ENCODE measurements around the gene CDC42BPG. TPM values are rescaled to one million over a fixed set of nuclear protein-coding genes. Genes with fewer than 3 reads are reported as not detected.

The CDC42BPG gene
- total RNA-seq, 1 experiment from 2014 or later = 30.1 TPM

DNA sequence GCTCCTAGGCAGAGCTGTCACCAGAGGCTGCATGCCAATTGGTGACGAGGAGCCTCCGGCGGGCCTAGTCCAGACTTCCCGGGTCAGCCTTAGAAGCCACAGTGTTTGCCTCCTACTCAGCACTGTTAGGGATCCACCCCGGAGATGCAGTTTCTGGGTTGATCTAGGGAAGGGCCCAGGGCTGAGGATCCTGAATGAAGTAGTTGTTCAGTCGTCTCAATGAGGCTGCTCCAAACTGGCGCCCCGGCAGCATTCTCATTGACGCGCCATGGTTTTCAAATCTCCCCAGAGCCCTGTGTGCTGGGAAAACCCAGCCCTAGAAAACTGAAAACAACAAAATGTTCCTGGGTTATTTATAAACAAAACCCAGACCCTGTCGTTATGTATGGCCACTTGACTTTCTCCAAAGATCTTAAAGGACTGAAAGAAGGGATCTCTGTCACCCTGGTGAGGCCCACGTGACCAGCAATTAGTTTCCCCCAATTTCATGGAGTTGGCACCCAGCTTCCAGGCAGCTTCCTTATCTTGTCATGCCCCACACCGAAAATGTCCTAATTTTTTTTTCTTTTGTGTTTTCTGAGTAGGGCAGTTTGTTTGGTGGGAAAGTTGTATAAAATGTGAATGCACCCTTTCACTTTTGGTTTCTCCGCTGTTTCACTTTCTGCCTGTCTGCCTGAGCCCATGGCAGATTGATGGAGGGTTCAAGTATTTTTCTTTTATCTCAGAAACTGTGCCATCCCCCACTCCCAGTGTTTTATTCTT, 36.0 kb upstream of the CDC42BPG start:
- Histone ChIP-seq H3K36me3 (ENCODE audit: control insufficient read depth in 1 of 2, insufficient read depth in 2 of 2, low read length in 2 of 2) (peaks cover 0 to 10% of the 10 kb centered on the region in 2 experiments; a peak in 1 of 4 replicates), H3K79me2 (ENCODE audit: insufficient read depth, low read length) (peaks cover 33% of the 10 kb centered on the region), H3K27ac (ENCODE audit: low read depth, low read length) (no peak overlapping the region), H3K9ac (ENCODE audit: low read length) (no peak overlapping the region), H3K9me3 (ENCODE audit: control insufficient read depth in 1 of 2, insufficient read depth in 1 of 2, low read depth in 1 of 2, low read length in 2 of 2) (no peaks in the 10 kb centered on the region), H3K4me2 (ENCODE audit: low read length) (no peak overlapping the region), H3K27me3 (ENCODE audit: insufficient read depth, low read length) (no peaks in the 10 kb centered on the region), H2AFZ (ENCODE audit: low read depth, low read length, poor library complexity, severe bottlenecking) (no peak overlapping the region), H3K9me2 (ENCODE audit: insufficient read depth) (no peaks in the 10 kb centered on the region), H3K4me3 (replicated peaks in 1 of 2; ENCODE audit: low read depth in 1 of 2, low read length in 2 of 2) (no peak overlapping the region), H4K20me1 (ENCODE audit: insufficient read depth) (no peaks in the 10 kb centered on the region), H3K4me1 (ENCODE audit: control insufficient read depth in 1 of 2, insufficient read depth in 2 of 2, low read length in 2 of 2) (peaks cover 22 to 32% of the 10 kb centered on the region in 2 experiments)
- ChIA-PET POLR2A (interaction anchor here (5.5 kb wide), 1 partner anchor 34 kb away, joined by 36 read pairs; the partner anchor contains the start of gene CDC42BPG), RAD21 (ENCODE audit: low non-redundant PET in 1 of 2, low total read pairs in 2 of 2, uncharacterized antibody in 2 of 2, unreplicated experiment in 2 of 2) (no interaction called here), CTCF (interaction anchor here (0.7 kb wide), 1 partner anchor 18 kb away, joined by 3 read pairs; no protein-coding TSS in a partner anchor)
- ATAC-seq (no peak), DNase-seq (ENCODE audit: low read depth, low spot score) (no peak)
- TF ChIP-seq POLR2AphosphoS5 (IDR thresholded peaks at IDR 0.05; ENCODE audit: low read depth, low read length) (no peak), EZH2phosphoT487 (IDR thresholded peaks at IDR 0.05; ENCODE audit: borderline replicate concordance) (no peak), ZNF274 (IDR thresholded peaks at IDR 0.05; ENCODE audit: low read depth, low read length) (no peak), SP1 (IDR thresholded peaks at IDR 0.05; ENCODE audit: low read depth) (no peak), ZFX (IDR thresholded peaks at IDR 0.05) (no peak), YY1 (IDR thresholded peaks at IDR 0.05; ENCODE audit: extremely low read depth, insufficient replicate concordance, low read depth, low read length) (no peak), ELF1 (IDR thresholded peaks at IDR 0.05; ENCODE audit: borderline replicate concordance, low read depth) (no peak), POLR2A (IDR thresholded peaks at IDR 0.05; ENCODE audit: borderline replicate concordance, extremely low read depth, insufficient read depth, insufficient read length) (no peak)
- TF ChIP-seq, protein P1, sequence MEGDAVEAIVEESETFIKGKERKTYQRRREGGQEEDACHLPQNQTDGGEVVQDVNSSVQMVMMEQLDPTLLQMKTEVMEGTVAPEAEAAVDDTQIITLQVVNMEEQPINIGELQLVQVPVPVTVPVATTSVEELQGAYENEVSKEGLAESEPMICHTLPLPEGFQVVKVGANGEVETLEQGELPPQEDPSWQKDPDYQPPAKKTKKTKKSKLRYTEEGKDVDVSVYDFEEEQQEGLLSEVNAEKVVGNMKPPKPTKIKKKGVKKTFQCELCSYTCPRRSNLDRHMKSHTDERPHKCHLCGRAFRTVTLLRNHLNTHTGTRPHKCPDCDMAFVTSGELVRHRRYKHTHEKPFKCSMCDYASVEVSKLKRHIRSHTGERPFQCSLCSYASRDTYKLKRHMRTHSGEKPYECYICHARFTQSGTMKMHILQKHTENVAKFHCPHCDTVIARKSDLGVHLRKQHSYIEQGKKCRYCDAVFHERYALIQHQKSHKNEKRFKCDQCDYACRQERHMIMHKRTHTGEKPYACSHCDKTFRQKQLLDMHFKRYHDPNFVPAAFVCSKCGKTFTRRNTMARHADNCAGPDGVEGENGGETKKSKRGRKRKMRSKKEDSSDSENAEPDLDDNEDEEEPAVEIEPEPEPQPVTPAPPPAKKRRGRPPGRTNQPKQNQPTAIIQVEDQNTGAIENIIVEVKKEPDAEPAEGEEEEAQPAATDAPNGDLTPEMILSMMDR (IDR thresholded peaks at IDR 0.05 in 2 of 3, conservative IDR thresholded peaks at IDR 0.05 in 1 of 3; ENCODE audit: borderline replicate concordance in 1 of 3, insufficient read depth in 1 of 3, low read depth in 2 of 3, low read length in 2 of 3) = no peak
- TF ChIP-seq, protein P2, sequence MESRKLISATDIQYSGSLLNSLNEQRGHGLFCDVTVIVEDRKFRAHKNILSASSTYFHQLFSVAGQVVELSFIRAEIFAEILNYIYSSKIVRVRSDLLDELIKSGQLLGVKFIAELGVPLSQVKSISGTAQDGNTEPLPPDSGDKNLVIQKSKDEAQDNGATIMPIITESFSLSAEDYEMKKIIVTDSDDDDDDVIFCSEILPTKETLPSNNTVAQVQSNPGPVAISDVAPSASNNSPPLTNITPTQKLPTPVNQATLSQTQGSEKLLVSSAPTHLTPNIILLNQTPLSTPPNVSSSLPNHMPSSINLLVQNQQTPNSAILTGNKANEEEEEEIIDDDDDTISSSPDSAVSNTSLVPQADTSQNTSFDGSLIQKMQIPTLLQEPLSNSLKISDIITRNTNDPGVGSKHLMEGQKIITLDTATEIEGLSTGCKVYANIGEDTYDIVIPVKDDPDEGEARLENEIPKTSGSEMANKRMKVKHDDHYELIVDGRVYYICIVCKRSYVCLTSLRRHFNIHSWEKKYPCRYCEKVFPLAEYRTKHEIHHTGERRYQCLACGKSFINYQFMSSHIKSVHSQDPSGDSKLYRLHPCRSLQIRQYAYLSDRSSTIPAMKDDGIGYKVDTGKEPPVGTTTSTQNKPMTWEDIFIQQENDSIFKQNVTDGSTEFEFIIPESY (IDR thresholded peaks at IDR 0.05; ENCODE audit: extremely low read depth, insufficient replicate concordance, low read length) = no peak
- TF ChIP-seq, protein P3, sequence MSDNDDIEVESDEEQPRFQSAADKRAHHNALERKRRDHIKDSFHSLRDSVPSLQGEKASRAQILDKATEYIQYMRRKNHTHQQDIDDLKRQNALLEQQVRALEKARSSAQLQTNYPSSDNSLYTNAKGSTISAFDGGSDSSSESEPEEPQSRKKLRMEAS (IDR thresholded peaks at IDR 0.05) = no peak
- no TSS peak for BruUV-seq (replicated peaks)
- intact Hi-C loops (cut with micrococcal nuclease) = no loop called here
